Body of pancreas (tissue), 4 donors: ENCODE results near the gene CAPZA1.

Source experiments
- CTCF ChIP-seq, 7 experiments: fragments of 450-650 bp in 4 of 7; fragments of 200-600 bp in 3 of 7; sonication (generic) in 3 of 7; IDR thresholded peaks; one replicate each; pipeline ENCODE4 v1.5.1; 2016 to 2019; ENCODE audit warnings: antibody characterized with exemption in 7 of 7
- POLR2A ChIP-seq, 3 donors: fragments of 450-650 bp; IDR thresholded peaks; one replicate each; pipeline ENCODE4 v1.6.1; 2016; ENCODE audit warnings: antibody characterized with exemption in 3 of 3, mild to moderate bottlenecking in 2 of 3

- TF ChIP-seq CTCF (IDR thresholded peaks at IDR 0.05), result no peak
- peak; percentile 77 to 90 (median 88) for TF ChIP-seq POLR2A (IDR thresholded peaks at IDR 0.05)
These were observed at the start of gene CAPZA1 for GRCh38 chr1:112619518-112620376.
